ENCODE results near the gene KLHL6. TPM values are rescaled to one million over a fixed set of nuclear protein-coding genes. Genes with fewer than 3 reads are reported as not detected.

KLHL6 gene
- total RNA-seq, 4 donors from 2014 or later, result 0.60 to 17.0 (median 2.7) TPM

GRCh38 chr3:183584914-183585280 lies 29.4 kb upstream of the KLHL6 start:
- Histone ChIP-seq H3K27me3 (no peaks in the 10 kb centered on the region), H3K27ac (peak overlapping the region; percentile 42 to 67 (median 56)), H3K4me1 (peaks cover 0 to 19% (median 16%) of the 10 kb centered on the region in 4 donors), H3K4me3 (no peak overlapping the region), H3K36me3 (no peaks in the 10 kb centered on the region), H3K9me3 (no peaks in the 10 kb centered on the region)
- no peak for TF ChIP-seq POLR2AphosphoS5 (IDR thresholded peaks at IDR 0.05)
- no peak for TF ChIP-seq EP300 (IDR thresholded peaks at IDR 0.05; ENCODE audit: low read depth)
- 51 to 71% methylated on average over 2 to 3 of the region's 3 CpGs for WGBS, 2 donors (ENCODE audit: low coverage in 1 of 2)
- in situ Hi-C loops (cut with MboI; ENCODE audit: low pct_ligation_motif_present in 1 of 4, low pct_unique_long_range_greater_than_20kb in 1 of 4, low sequenced_read_pairs in 3 of 4) (no loop called here), intact Hi-C loops (cut with DNase I; ENCODE audit: low total_unique reads) (no loop called here)
- no peak for DNase-seq

- no peak overlapping the region for H3K4me3 ChIP-seq
- intact Hi-C loops (cut with DNase I; ENCODE audit: low total_unique reads), result no loop called here
- TF ChIP-seq POLR2AphosphoS5 (IDR thresholded peaks at IDR 0.05) (peak in 2 of 3 donors; percentile 10 to 46), POLR2A (IDR thresholded peaks at IDR 0.05) (no peak)
- WGBS, 2 donors (ENCODE audit: low coverage in 1 of 2), result 60% methylated on average over 7 of the region's 7 CpGs; no CpG with 5 or more reads in 1 of the 2 donors
- in situ Hi-C loops (cut with MboI; ENCODE audit: low pct_ligation_motif_present in 1 of 4, low pct_unique_long_range_greater_than_20kb in 1 of 4, low sequenced_read_pairs in 3 of 4), result no loop called here
- no peaks in the 10 kb centered on the region for H3K36me3 ChIP-seq
- peak; percentile 27 for DNase-seq
- H3K27me3 ChIP-seq, result no peaks in the 10 kb centered on the region
- H3K4me1 ChIP-seq, result peaks cover 0 to 19% (median 16%) of the 10 kb centered on the region in 4 donors
- no peaks in the 10 kb centered on the region for H3K9me3 ChIP-seq
- H3K27ac ChIP-seq, result peak overlapping the region; percentile 42 to 67 (median 56)
Measured at GRCh38 chr3:183584246-183584913, 28.9 kb upstream of the KLHL6 start.

- DNase-seq, result no peak
- Histone ChIP-seq H3K4me1 (peaks cover 0 to 19% (median 16%) of the 10 kb centered on the region in 4 donors), H3K27ac (peak overlapping the region; percentile 42 to 67 (median 56)), H3K27me3 (no peaks in the 10 kb centered on the region), H3K4me3 (no peak overlapping the region), H3K36me3 (no peaks in the 10 kb centered on the region), H3K9me3 (no peaks in the 10 kb centered on the region)
- no peak for TF ChIP-seq POLR2AphosphoS5 (IDR thresholded peaks at IDR 0.05)
- TF ChIP-seq CTCF (IDR thresholded peaks at IDR 0.05), result no peak
- TF ChIP-seq POLR2A (IDR thresholded peaks at IDR 0.05), result no peak
- TF ChIP-seq EP300 (IDR thresholded peaks at IDR 0.05; ENCODE audit: low read depth), result no peak
- in situ Hi-C loops (cut with MboI; ENCODE audit: low pct_ligation_motif_present in 1 of 4, low pct_unique_long_range_greater_than_20kb in 1 of 4, low sequenced_read_pairs in 3 of 4), result no loop called here
- intact Hi-C loops (cut with DNase I; ENCODE audit: low total_unique reads), result no loop called here
- WGBS, 2 donors (ENCODE audit: low coverage in 1 of 2), result 73% methylated on average over 3 to 5 of the region's 5 CpGs
Measured at GRCh38 chr3:183583331-183584245, 28.1 kb upstream of the KLHL6 start.

- H3K27ac ChIP-seq, result no peak overlapping the region
- no peaks in the 10 kb centered on the region for H3K9me3 ChIP-seq
- no peak overlapping the region for H3K4me3 ChIP-seq
- DNase-seq, result no peak
- TF ChIP-seq POLR2AphosphoS5 (IDR thresholded peaks at IDR 0.05) (no peak), CTCF (IDR thresholded peaks at IDR 0.05) (no peak), POLR2A (IDR thresholded peaks at IDR 0.05) (no peak), EP300 (IDR thresholded peaks at IDR 0.05; ENCODE audit: low read depth) (no peak)
- H3K36me3 ChIP-seq, result no peaks in the 10 kb centered on the region
- peaks cover 0 to 19% (median 16%) of the 10 kb centered on the region in 4 donors for H3K4me1 ChIP-seq
- in situ Hi-C loops (cut with MboI; ENCODE audit: low pct_ligation_motif_present in 1 of 4, low pct_unique_long_range_greater_than_20kb in 1 of 4, low sequenced_read_pairs in 3 of 4), result no loop called here
- H3K27me3 ChIP-seq, result no peaks in the 10 kb centered on the region
- intact Hi-C loops (cut with DNase I; ENCODE audit: low total_unique reads), result no loop called here
- 88 to 89% methylated on average over 1 of the region's 1 CpG for WGBS, 2 donors (ENCODE audit: low coverage in 1 of 2)
Measured at GRCh38 chr3:183582161-183582560, 26.7 kb upstream of the KLHL6 start.
